Panc1 (cell line): ENCODE measurements around the gene FNDC10. TPM values are rescaled to one million over a fixed set of nuclear protein-coding genes. Genes with fewer than 3 reads are reported as not detected.

Source experiments
- ATAC-seq: fragments of 200-7000 bp; cut with Tn5 transposase; 2 replicates; pipeline ENCODE4 v1.9.1; 2020; ENCODE audit warnings: mild to moderate bottlenecking, moderate library complexity
- BruUV-seq: library from RNA; stranded (reverse); fragments of 400-500 nt; replicated peaks from 2 replicates; lab custom pipeline; 2021; lab: Mats Ljungman, UMichigan
- CTCF ChIA-PET: fragments of 300-600 bp; sonication (Branson Sonifier 250); formaldehyde crosslinking; loops from one replicate; lab custom pipeline; 2022; ENCODE audit warnings: antibody characterized with exemption; lab: Charles Lee
- POLR2A ChIA-PET: fragments of 300-600 bp; sonication (Branson Sonifier 250); formaldehyde crosslinking; loops from one replicate; lab custom pipeline; 2022; ENCODE audit warnings: antibody characterized with exemption; lab: Charles Lee
- DNase-seq: peaks from one replicate; pipeline ENCODE4 v3.0.0-alpha.2; 2010; ENCODE audit warnings: low read depth, low spot score
- H3K27ac ChIP-seq: 2 replicates; pipeline ENCODE4 v1.5.1; 2011; ENCODE audit warnings: mild to moderate bottlenecking, low read length, inconsistent platforms
- H3K27me3 ChIP-seq: fragments of 200-500 bp; sonication (Bioruptor generic); 2 replicates; pipeline ENCODE4 v1.6.0; 2014; ENCODE audit warnings: low read length, inconsistent platforms; ENCODE audit not compliant: control insufficient read depth, insufficient read depth
- H3K36me3 ChIP-seq: fragments of 200-500 bp; sonication (Bioruptor generic); 2 replicates; pipeline ENCODE4 v1.5.1; 2014; ENCODE audit warnings: inconsistent platforms, mild to moderate bottlenecking, low read length, moderate library complexity; ENCODE audit not compliant: control insufficient read depth, insufficient read depth
- H3K4me1 ChIP-seq: 2 replicates; pipeline ENCODE4 v1.5.1; 2011; ENCODE audit warnings: inconsistent platforms, mild to moderate bottlenecking, low read length, moderate library complexity; ENCODE audit not compliant: control insufficient read depth, insufficient read depth
- H3K4me3 ChIP-seq, 2 experiments: 2 replicates each; pipeline ENCODE4 v1.5.1; 2011 to 2012; ENCODE audit warnings: low read depth in 2 of 2, low read length in 2 of 2, mild to moderate bottlenecking in 2 of 2, inconsistent platforms in 1 of 2, moderate library complexity in 1 of 2
- H3K9me3 ChIP-seq: fragments of 200-500 bp; sonication (Bioruptor generic); 2 replicates; pipeline ENCODE4 v1.5.1; 2014; ENCODE audit warnings: low read depth, mild to moderate bottlenecking, inconsistent platforms, low read length, moderate library complexity; ENCODE audit not compliant: control insufficient read depth, insufficient read depth
- CTCF ChIP-seq: fragments of 450-650 bp; IDR thresholded peaks from 2 replicates; pipeline ENCODE4 v1.5.1; 2017; ENCODE audit warnings: mild to moderate bottlenecking
- POLR2AphosphoS5 ChIP-seq: IDR thresholded peaks from 2 replicates; pipeline ENCODE4 v1.6.1; 2012; ENCODE audit warnings: mild to moderate bottlenecking, low read depth, low read length, moderate library complexity
- REST ChIP-seq, 2 experiments: IDR thresholded peaks; 2 replicates each; pipeline ENCODE4 v1.6.1; 2011 to 2012; ENCODE audit warnings: low read depth in 2 of 2, control low read depth in 1 of 2, low read length in 1 of 2, mild to moderate bottlenecking in 1 of 2, moderate library complexity in 1 of 2; ENCODE audit not compliant: insufficient read depth in 1 of 2
- SIN3A ChIP-seq: IDR thresholded peaks from 2 replicates; pipeline ENCODE4 v1.6.1; 2012; ENCODE audit warnings: low read depth, mild to moderate bottlenecking, low read length, moderate library complexity, borderline replicate concordance; ENCODE audit not compliant: insufficient read depth
- TCF7L2 ChIP-seq: IDR thresholded peaks from 2 replicates; pipeline ENCODE4 v1.6.1; 2011; ENCODE audit warnings: mild to moderate bottlenecking, low read depth, low read length, inconsistent platforms
- in situ Hi-C: cut with HindIII; loops from 2 replicates; pipeline ENCODE4 v1.10.0; 2016; ENCODE audit warnings: low sequenced_read_pairs, low pct_unique_long_range_greater_than_20kb
- intact Hi-C: fragments of 100-400 bp; cut with micrococcal nuclease; formaldehyde crosslinking; loops from one replicate; pipeline ENCODE4 v1.10.0; 2022; ENCODE audit not compliant: unreplicated experiment
- total RNA-seq: library from RNA; stranded (reverse); gene quantifications from one replicate; pipeline ENCODE4 v1.2.1, GENCODE V29; 2021; ENCODE audit not compliant: unreplicated experiment

The FNDC10 gene
- total RNA-seq, 1 experiment from 2014 or later, result 16.2 TPM

- H3K36me3 ChIP-seq, result no peaks in the 10 kb centered on the region
- H3K9me3 ChIP-seq, result no peaks in the 10 kb centered on the region
- intact Hi-C loops (no loop called here), in situ Hi-C loops (no loop called here)
- CTCF ChIA-PET, result interaction anchor here (0.8 kb wide), 1 partner anchor 1027 kb away, joined by 3 read pairs; no protein-coding TSS in a partner anchor
- POLR2A ChIA-PET, result no interaction called here
- TF ChIP-seq TCF7L2 (no peak), SIN3A (no peak), POLR2AphosphoS5 (no peak), CTCF (no peak)
- H3K4me1 ChIP-seq, result peaks cover 10% of the 10 kb centered on the region; the same call in 1 of the 2 replicates
- H3K27me3 ChIP-seq, result no peaks in the 10 kb centered on the region
- no TSS peak for BruUV-seq
- H3K27ac ChIP-seq, result no peak overlapping the region
- H3K4me3 ChIP-seq, result no peak overlapping the region
- DNase-seq, result no peak
- ATAC-seq, result no peak
Observed at GRCh38 chr1:1620433-1621139, 20.7 kb upstream of the FNDC10 start.

- no TSS peak for BruUV-seq
- H3K4me3 ChIP-seq, result no peak overlapping the region
- in situ Hi-C loops (no loop called here), intact Hi-C loops (no loop called here)
- H3K36me3 ChIP-seq, result no peaks in the 10 kb centered on the region
- ChIA-PET POLR2A (no interaction called here), CTCF (no interaction called here)
- no peaks in the 10 kb centered on the region for H3K27me3 ChIP-seq
- H3K4me1 ChIP-seq, result peaks cover 10% of the 10 kb centered on the region; the same call in 1 of the 2 replicates
- DNase-seq (no peak), ATAC-seq (no peak)
- H3K27ac ChIP-seq, result no peak overlapping the region
- TF ChIP-seq CTCF (peak; percentile 71; the same call in 1 of the 2 replicates), TCF7L2 (no peak)
- no peaks in the 10 kb centered on the region for H3K9me3 ChIP-seq
Observed at GRCh38 chr1:1619917-1620361, 20.0 kb upstream of the FNDC10 start.

GRCh38 chr1:1618396-1619068 is 18.6 kb upstream of the FNDC10 start:
- ChIA-PET POLR2A (no interaction called here), CTCF (interaction anchor here (0.6 kb wide), 1 partner anchor 33 kb away, joined by 3 read pairs; no protein-coding TSS in a partner anchor)
- Histone ChIP-seq H3K27ac (no peak overlapping the region), H3K36me3 (no peaks in the 10 kb centered on the region), H3K27me3 (no peaks in the 10 kb centered on the region), H3K4me3 (no peak overlapping the region), H3K9me3 (no peaks in the 10 kb centered on the region), H3K4me1 (peaks cover 18% of the 10 kb centered on the region)
- ATAC-seq (no peak), DNase-seq (no peak)
- TF ChIP-seq CTCF (no peak), SIN3A (no peak), POLR2AphosphoS5 (no peak), TCF7L2 (no peak), REST (IDR thresholded peaks at IDR 0.05; ENCODE audit: insufficient read depth in 1 of 2, low read depth in 2 of 2, low read length in 1 of 2) (no peak)
- in situ Hi-C loops, result no loop called here
- no TSS peak for BruUV-seq
- intact Hi-C loops, result no loop called here
